ENCODE results near the gene MOV10L1.

Gene MOV10L1

GRCh38 chr22:50101870-50102565, 12.2 kb downstream of the MOV10L1 start:
- no peak for DNase-seq (ENCODE audit: extremely low read depth in 1 of 2, low read depth in 1 of 2)

GRCh38 chr22:50102946-50103345, 13.1 kb downstream of the MOV10L1 start:
- DNase-seq (ENCODE audit: extremely low read depth in 1 of 2, low read depth in 1 of 2) = no peak

- DNase-seq (ENCODE audit: extremely low read depth in 1 of 2, low read depth in 1 of 2) = no peak
Observed at GRCh38 chr22:50104141-50104544, 14.3 kb downstream of the MOV10L1 start.

GRCh38 chr22:50105208-50106100, 15.6 kb downstream of the MOV10L1 start:
- DNase-seq (ENCODE audit: extremely low read depth in 1 of 2, low read depth in 1 of 2) = no peak

- DNase-seq (ENCODE audit: extremely low read depth in 1 of 2, low read depth in 1 of 2) = no peak
Observed at GRCh38 chr22:50107529-50107928, 17.7 kb downstream of the MOV10L1 start.

GRCh38 chr22:50111056-50111455, 21.2 kb downstream of the MOV10L1 start:
- no peak for DNase-seq (ENCODE audit: extremely low read depth in 1 of 2, low read depth in 1 of 2)

GRCh38 chr22:50112151-50113118, 22.6 kb downstream of the MOV10L1 start:
- peak in 1 of 2 donors; percentile 48 for DNase-seq (ENCODE audit: extremely low read depth in 1 of 2, low read depth in 1 of 2)

GRCh38 chr22:50114221-50115021, 24.6 kb downstream of the MOV10L1 start:
- DNase-seq (ENCODE audit: extremely low read depth in 1 of 2, low read depth in 1 of 2) = no peak

- no peak for DNase-seq (ENCODE audit: extremely low read depth in 1 of 2, low read depth in 1 of 2)
Observed at GRCh38 chr22:50115693-50116092, 25.9 kb downstream of the MOV10L1 start.

- no peak for DNase-seq (ENCODE audit: extremely low read depth in 1 of 2, low read depth in 1 of 2)
Observed at GRCh38 chr22:50117168-50117762, 27.5 kb downstream of the MOV10L1 start.

- no peak for DNase-seq (ENCODE audit: extremely low read depth in 1 of 2, low read depth in 1 of 2)
Observed at GRCh38 chr22:50118129-50118528, 28.3 kb downstream of the MOV10L1 start.

GRCh38 chr22:50118557-50119168, 28.9 kb downstream of the MOV10L1 start:
- no peak for DNase-seq (ENCODE audit: extremely low read depth in 1 of 2, low read depth in 1 of 2)

GRCh38 chr22:50119169-50119767, 29.5 kb downstream of the MOV10L1 start:
- no peak for DNase-seq (ENCODE audit: extremely low read depth in 1 of 2, low read depth in 1 of 2)

GRCh38 chr22:50119768-50120251, 30.0 kb downstream of the MOV10L1 start:
- no peak for DNase-seq (ENCODE audit: extremely low read depth in 1 of 2, low read depth in 1 of 2)

GRCh38 chr22:50121202-50121740, 31.5 kb downstream of the MOV10L1 start:
- no peak for DNase-seq (ENCODE audit: extremely low read depth in 1 of 2, low read depth in 1 of 2)

- no peak for DNase-seq (ENCODE audit: extremely low read depth in 1 of 2, low read depth in 1 of 2)
Observed at GRCh38 chr22:50123119-50123518, 33.3 kb downstream of the MOV10L1 start.

- no peak for DNase-seq (ENCODE audit: extremely low read depth in 1 of 2, low read depth in 1 of 2)
Observed at GRCh38 chr22:50125029-50125428, 35.2 kb downstream of the MOV10L1 start.

- DNase-seq (ENCODE audit: extremely low read depth in 1 of 2, low read depth in 1 of 2) = no peak
Observed at GRCh38 chr22:50129121-50129736, 39.4 kb downstream of the MOV10L1 start.

Data from stimulated activated CD8-positive, alpha-beta memory T cell treated with anti-CD3 and anti-CD28 coated beads, Interleukin-7, amount 100 ng/mL, for 48 hours (primary cell).